GM13976 (cell line): Measurements from ENCODE around the gene SLC40A1.

ENCODE experiments used
- DNase-seq: peaks from one replicate; pipeline ENCODE4 v3.0.0; 2012; ENCODE audit warnings: low spot score
- CTCF ChIP-seq: IDR thresholded peaks from 2 replicates; pipeline ENCODE4 v1.5.1; 2012; ENCODE audit warnings: borderline replicate concordance, mild to moderate bottlenecking; ENCODE audit not compliant: insufficient read depth; ENCODE audit errors: extremely low read depth, missing control alignments, control extremely low read depth
- in situ Hi-C: fragments of 300-500 bp; cut with MboI; formaldehyde crosslinking; loops from one replicate; pipeline ENCODE4 v1.12.0; 2022; ENCODE audit warnings: low sequenced_read_pairs, mixed read lengths, inconsistent platforms; ENCODE audit not compliant: unreplicated experiment

SLC40A1 gene, protein sequence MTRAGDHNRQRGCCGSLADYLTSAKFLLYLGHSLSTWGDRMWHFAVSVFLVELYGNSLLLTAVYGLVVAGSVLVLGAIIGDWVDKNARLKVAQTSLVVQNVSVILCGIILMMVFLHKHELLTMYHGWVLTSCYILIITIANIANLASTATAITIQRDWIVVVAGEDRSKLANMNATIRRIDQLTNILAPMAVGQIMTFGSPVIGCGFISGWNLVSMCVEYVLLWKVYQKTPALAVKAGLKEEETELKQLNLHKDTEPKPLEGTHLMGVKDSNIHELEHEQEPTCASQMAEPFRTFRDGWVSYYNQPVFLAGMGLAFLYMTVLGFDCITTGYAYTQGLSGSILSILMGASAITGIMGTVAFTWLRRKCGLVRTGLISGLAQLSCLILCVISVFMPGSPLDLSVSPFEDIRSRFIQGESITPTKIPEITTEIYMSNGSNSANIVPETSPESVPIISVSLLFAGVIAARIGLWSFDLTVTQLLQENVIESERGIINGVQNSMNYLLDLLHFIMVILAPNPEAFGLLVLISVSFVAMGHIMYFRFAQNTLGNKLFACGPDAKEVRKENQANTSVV

GRCh38 chr2:189580658-189581353, at the start of gene SLC40A1:
Gene SLC40A1, minus strand, starts transcription at chr2:189580786. Its CDS starts 326 bp downstream, at chr2:189580460.
- in situ Hi-C loops = no loop called here
- DNase-seq = peak; percentile 65

DNA sequence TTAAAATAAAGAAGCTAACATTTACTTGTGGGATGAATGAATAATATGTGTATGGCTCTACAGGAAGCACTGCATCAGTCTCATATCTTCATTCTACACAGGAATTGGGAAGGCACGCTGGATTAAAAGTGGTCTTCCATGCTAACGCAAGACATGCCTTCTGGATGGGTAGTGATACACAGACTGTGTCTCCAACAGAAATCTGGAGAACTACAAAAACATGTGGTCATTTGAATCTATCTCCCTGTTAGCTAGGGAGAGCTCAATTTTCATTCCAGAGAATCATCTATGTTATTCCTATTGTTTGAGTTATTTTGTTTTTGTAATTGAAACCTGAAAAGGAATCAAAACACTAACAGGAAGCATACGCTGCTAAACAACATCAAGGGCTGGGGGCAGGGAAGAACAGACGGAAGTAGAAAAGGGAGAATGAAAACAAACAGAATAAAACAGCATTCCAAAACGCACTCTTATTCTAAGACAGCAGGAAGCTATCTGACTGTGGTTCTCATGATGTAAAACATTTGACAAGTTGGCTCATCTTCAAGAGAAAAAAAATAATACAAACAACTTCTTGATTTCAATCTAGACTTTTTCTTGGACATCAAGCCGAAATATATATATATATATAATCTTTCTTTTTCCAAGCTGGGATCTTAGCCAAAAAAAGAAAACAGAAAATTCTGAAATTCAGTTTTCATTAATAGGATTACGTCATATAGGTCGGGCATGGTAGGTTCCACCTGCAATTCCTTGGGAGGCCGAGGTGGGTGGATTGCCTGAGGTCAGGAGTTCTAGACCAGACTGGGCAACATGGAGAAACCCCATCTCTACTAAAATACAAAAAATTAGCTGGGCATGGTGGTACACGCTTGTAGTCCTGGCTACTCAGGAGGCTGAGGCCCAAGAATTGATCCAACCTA, 49.2 kb upstream of the SLC40A1 start:
- DNase-seq = no peak

More at GRCh38 chr2:189580658-189581353, at the start of gene SLC40A1:
- TF ChIP-seq CTCF = no peak

GRCh38 chr2:189628817-189629530, 48.4 kb upstream of the SLC40A1 start:
- in situ Hi-C loops = no loop called here
- TF ChIP-seq CTCF = no peak
- DNase-seq = no peak

More for the DNA sequence above, 49.2 kb upstream of the SLC40A1 start:
- TF ChIP-seq CTCF = no peak
- in situ Hi-C loops = no loop called here

DNA sequence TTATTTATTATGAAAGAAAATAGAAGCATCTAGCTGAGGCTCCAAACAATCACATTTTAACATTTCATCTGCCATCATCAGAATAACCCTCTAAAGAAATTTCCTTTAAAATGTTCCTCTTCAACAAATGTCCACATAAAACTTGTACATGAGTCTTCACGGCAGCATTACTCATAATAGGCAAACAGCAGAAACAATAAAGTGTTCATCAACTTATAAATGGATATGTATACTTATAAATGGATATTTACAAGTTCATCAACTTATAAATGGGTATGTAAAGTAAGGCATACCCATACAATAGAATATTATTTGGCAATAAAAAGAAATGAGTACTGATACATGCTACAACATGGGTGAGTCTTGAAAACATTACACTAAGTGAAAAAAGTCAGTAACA, 47.2 kb upstream of the SLC40A1 start:
- in situ Hi-C loops = no loop called here
- no peak for DNase-seq
- TF ChIP-seq CTCF = no peak

DNA sequence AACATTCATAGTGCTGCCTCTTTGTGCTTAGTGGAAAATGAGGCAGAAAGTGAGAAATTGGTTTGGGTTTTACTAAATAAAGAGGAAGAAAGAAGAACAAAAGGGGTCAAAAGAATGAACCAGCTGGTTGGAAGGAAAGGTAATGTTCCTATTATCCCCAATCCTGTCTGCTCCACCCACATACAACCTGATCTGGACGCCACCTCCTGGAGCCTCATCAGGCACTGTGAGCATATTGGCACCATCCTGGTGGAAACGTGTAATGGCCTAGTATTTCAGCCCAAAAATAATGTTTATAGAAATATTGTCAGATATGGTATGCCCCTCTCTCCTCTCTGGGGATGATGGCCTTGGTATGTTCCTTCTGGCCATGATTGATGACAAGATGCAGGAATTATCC, 45.0 kb upstream of the SLC40A1 start:
- in situ Hi-C loops = no loop called here
- DNase-seq = no peak
- no peak for TF ChIP-seq CTCF
